HFFc6 (cell line): ENCODE data around the gene VEGFB. TPM values are rescaled to one million over a fixed set of nuclear protein-coding genes. Genes with fewer than 3 reads are reported as not detected.

Experiments
- DNase-seq: peaks from one replicate; pipeline ENCODE4 v3.0.0-alpha.2; 2018
- H3K27ac Mint-ChIP-seq: 2 replicates; pipeline ENCODE4 v1.8.0; 2020; ENCODE audit warnings: mild to moderate bottlenecking, mixed read lengths
- H3K27me3 Mint-ChIP-seq: 2 replicates; pipeline ENCODE4 v1.8.0; 2021; ENCODE audit warnings: mild to moderate bottlenecking, moderate library complexity, mixed read lengths; ENCODE audit not compliant: insufficient read depth
- H3K36me3 Mint-ChIP-seq: 2 replicates; pipeline ENCODE4 v1.8.0; 2021; ENCODE audit warnings: low read depth, mixed read lengths
- H3K4me1 Mint-ChIP-seq: 2 replicates; pipeline ENCODE4 v1.8.0; 2020; ENCODE audit warnings: low read depth, mixed read lengths
- H3K4me3 Mint-ChIP-seq: 2 replicates; pipeline ENCODE4 v1.8.0; 2020; ENCODE audit warnings: mild to moderate bottlenecking, moderate library complexity, mixed read lengths
- H3K9me3 Mint-ChIP-seq: 2 replicates; pipeline ENCODE4 v1.8.0; 2020; ENCODE audit warnings: mild to moderate bottlenecking, mixed read lengths
- total RNA-seq, 6 experiments: library from RNA; stranded (reverse); fragmentation: NEBNext Ultra II Directional; extraction: Animal tissue kit (Norgen Biotek cat#: 25700); gene quantifications; 2 replicates in 1 of 6; 3 replicates in 5 of 6; pipeline ENCODE4 v1.2.3, GENCODE V29; 2021
- TF ChIP-seq, protein P1 (sequence below): fragments of 200-600 bp; sonication (generic); IDR thresholded peaks from 2 replicates; pipeline ENCODE4 v1.5.0; 2021; ENCODE audit warnings: antibody characterized with exemption, mild to moderate bottlenecking

Gene VEGFB
- total RNA-seq, 6 experiments from 2014 or later: 65.1 to 80.6 (median 71.2) TPM

DNA sequence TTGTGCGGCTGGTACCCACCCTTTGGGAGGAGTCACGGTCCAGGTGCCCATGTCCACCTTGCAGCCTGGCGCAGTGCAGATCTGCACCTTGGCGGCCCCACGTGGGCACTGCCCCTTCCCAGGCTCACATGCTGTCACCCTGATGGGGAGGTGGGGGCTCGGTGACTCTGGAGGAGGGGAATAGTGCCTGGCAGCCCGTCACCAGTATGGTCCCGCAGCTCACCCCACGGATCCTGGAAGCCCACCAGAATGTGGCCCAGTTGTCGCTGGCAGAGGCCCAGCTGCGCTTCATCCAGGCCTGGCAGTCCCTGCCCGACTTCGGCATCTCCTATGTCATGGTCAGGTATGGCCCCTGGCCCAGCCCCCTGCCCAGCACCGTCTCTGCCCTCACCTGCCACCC, 13.6 kb upstream of the VEGFB start:
- Mint-ChIP-seq H3K9me3 (no peaks in the 10 kb centered on the region), H3K27ac (no peak overlapping the region), H3K4me1 (peaks cover 13% of the 10 kb centered on the region), H3K27me3 (no peaks in the 10 kb centered on the region; the same call in 1 of the 2 replicates), H3K4me3 (no peak overlapping the region), H3K36me3 (no peaks in the 10 kb centered on the region; the same call in 1 of the 2 replicates)
- DNase-seq: no peak
- TF ChIP-seq, protein P1, sequence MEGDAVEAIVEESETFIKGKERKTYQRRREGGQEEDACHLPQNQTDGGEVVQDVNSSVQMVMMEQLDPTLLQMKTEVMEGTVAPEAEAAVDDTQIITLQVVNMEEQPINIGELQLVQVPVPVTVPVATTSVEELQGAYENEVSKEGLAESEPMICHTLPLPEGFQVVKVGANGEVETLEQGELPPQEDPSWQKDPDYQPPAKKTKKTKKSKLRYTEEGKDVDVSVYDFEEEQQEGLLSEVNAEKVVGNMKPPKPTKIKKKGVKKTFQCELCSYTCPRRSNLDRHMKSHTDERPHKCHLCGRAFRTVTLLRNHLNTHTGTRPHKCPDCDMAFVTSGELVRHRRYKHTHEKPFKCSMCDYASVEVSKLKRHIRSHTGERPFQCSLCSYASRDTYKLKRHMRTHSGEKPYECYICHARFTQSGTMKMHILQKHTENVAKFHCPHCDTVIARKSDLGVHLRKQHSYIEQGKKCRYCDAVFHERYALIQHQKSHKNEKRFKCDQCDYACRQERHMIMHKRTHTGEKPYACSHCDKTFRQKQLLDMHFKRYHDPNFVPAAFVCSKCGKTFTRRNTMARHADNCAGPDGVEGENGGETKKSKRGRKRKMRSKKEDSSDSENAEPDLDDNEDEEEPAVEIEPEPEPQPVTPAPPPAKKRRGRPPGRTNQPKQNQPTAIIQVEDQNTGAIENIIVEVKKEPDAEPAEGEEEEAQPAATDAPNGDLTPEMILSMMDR: no peak

DNA sequence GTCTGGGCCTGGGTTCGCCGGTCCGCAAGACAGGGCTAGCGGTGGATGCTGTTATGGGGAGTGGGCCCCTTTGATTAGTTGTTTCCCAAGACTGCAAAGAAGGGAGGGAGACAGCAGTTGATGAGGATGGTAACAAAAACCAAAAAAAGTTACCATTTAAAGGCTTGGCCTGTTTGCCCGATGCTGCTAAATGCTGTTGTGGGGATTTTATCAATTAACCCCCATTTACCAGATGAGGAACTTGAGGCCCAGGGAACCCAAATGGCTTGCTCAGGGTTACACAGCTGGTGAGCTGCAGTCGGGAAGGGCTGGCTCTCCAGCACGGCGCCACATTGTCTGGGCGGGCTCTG, 11.8 kb upstream of the VEGFB start:
- peaks cover 23% of the 10 kb centered on the region for H3K4me1 Mint-ChIP-seq
- H3K27ac Mint-ChIP-seq: no peak overlapping the region
- no peaks in the 10 kb centered on the region for H3K9me3 Mint-ChIP-seq
- H3K4me3 Mint-ChIP-seq: no peak overlapping the region
- no peaks in the 10 kb centered on the region; the same call in 1 of the 2 replicates for H3K27me3 Mint-ChIP-seq
- DNase-seq: no peak
- TF ChIP-seq, protein P1: no peak
- no peaks in the 10 kb centered on the region; the same call in 1 of the 2 replicates for H3K36me3 Mint-ChIP-seq

DNA sequence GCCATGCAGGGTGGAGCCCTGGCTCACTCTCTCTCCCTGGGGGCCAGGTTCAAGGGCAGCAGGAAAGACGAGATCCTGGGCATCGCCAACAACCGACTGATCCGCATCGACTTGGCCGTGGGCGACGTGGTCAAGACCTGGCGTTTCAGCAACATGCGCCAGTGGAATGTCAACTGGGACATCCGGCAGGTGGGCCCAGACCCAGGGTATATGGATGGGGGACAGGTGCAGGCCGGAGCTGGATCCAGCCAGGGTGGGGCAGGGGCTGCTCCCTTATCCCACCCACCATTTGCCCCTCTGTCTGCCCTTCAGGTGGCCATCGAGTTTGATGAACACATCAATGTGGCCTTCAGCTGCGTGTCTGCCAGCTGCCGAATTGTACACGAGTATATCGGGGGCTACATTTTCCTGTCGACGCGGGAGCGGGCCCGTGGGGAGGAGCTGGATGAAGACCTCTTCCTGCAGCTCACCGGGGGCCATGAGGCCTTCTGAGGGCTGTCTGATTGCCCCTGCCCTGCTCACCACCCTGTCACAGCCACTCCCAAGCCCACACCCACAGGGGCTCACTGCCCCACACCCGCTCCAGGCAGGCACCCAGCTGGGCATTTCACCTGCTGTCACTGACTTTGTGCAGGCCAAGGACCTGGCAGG, 11.3 kb upstream of the VEGFB start:
- Mint-ChIP-seq H3K27me3 (no peaks in the 10 kb centered on the region; the same call in 1 of the 2 replicates), H3K9me3 (no peaks in the 10 kb centered on the region), H3K36me3 (no peaks in the 10 kb centered on the region; the same call in 1 of the 2 replicates), H3K4me3 (no peak overlapping the region), H3K4me1 (peaks cover 25% of the 10 kb centered on the region), H3K27ac (no peak overlapping the region)
- DNase-seq: no peak
- TF ChIP-seq, protein P1: no peak

DNA sequence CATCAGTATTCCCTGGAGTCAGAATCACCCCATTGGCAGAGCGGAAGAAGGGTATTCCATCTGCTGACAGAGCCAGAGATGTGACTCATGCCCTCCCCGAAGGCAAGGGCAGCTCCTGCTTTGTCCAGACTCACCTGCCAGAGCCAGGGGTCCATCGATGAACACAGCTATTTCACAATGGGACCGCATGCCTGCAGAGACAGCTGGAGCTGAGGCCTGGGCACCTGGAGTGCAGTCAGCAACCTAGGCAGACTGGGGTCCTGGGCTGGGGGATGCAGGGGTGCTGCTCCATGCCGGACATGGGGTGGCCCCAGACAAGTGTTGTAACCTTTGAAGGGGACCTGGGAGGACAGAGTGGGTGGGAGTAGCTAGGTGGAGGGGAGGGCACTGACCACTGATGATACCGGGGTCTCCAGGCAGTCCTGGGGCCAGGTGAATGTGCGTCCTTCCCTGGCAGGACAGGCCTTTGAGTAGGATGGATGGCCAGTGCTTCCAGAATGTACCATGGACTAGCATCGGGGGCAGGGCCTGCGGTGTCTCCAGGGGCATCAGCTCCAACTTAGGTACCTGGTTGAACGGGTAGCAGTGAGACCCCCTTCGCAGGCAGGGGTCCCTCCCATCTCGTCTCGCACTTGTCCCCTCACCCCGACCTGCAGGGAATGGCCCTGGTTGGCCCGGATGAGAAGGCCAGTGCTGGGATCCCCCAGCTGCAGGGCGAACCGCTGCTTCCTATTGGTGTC, 10.1 kb upstream of the VEGFB start:
- no peaks in the 10 kb centered on the region for H3K9me3 Mint-ChIP-seq
- DNase-seq: no peak
- peaks cover 25% of the 10 kb centered on the region for H3K4me1 Mint-ChIP-seq
- TF ChIP-seq, protein P1: no peak
- no peak overlapping the region for H3K27ac Mint-ChIP-seq
- no peaks in the 10 kb centered on the region; the same call in 1 of the 2 replicates for H3K27me3 Mint-ChIP-seq
- H3K4me3 Mint-ChIP-seq: no peak overlapping the region; the same call in 1 of the 2 replicates
- no peaks in the 10 kb centered on the region; the same call in 1 of the 2 replicates for H3K36me3 Mint-ChIP-seq

DNA sequence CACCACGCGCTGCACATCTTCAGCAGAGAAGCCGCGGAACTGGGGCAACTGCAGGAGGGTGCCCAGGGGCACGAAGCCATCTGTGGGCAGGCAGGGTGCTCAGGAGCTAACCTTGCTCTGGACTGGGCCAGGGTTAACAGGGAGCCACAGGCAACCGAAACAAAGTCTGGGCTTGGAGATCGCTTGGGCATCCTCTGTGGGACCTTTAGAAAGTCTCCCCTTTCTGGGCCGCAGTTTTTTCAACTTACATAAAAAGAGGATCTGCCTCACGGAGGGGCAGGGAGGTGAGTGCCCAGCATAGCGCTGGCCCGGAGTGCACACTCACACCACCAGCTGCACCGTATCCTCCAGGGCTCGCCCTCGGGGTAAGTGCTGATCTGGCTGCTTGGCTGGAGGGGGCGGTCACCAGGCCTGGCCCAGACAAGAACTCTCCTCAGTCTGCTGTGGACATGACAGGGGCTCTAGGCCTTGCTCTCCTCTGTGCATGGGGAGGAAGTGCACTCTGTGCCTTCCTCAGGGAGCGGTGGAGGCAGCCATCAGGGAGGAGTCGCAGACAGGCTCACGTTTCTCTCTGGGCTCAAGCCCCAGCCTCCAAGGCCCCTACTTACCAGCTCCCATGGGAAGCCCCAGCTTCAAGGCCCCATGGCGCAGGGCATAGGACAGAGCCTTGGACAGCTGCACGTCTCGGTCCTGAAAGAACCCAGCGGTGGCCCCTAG, 9.3 kb upstream of the VEGFB start:
- TF ChIP-seq, protein P1: no peak
- Mint-ChIP-seq H3K9me3 (no peaks in the 10 kb centered on the region), H3K36me3 (no peaks in the 10 kb centered on the region; the same call in 1 of the 2 replicates), H3K4me3 (peak overlapping the region; percentile 87), H3K27me3 (no peaks in the 10 kb centered on the region; the same call in 1 of the 2 replicates), H3K4me1 (peaks cover 33% of the 10 kb centered on the region), H3K27ac (peak overlapping the region; percentile 64)
- DNase-seq: no peak
